Subcutaneous abdominal adipose tissue (tissue), 5 donors: Measurements from ENCODE around the gene PRKCA.
"Not testable (repeated sequence)": the region's sequence is repeated elsewhere in the genome, so short reads cannot be mapped to it uniquely, and the experiment has no call there.

ENCODE experiments used
- H3K27ac ChIP-seq: one replicate; pipeline ENCODE4 v1.7.0; 2013; ENCODE audit warnings: low read depth, mild to moderate bottlenecking, inconsistent platforms, low read length, moderate library complexity
- H3K27me3 ChIP-seq, 5 donors: one replicate each; pipeline ENCODE4 v1.7.0; 2013; ENCODE audit warnings: low read length in 5 of 5, inconsistent platforms in 1 of 5; ENCODE audit not compliant: control insufficient read depth in 5 of 5, insufficient read depth in 4 of 5
- H3K36me3 ChIP-seq, 5 donors: one replicate each; pipeline ENCODE4 v1.7.0; 2013; ENCODE audit warnings: low read length in 5 of 5; ENCODE audit not compliant: control insufficient read depth in 5 of 5, insufficient read depth in 5 of 5
- H3K4me1 ChIP-seq, 5 donors: one replicate each; pipeline ENCODE4 v1.7.0; 2013; ENCODE audit warnings: low read length in 5 of 5, mild to moderate bottlenecking in 3 of 5, moderate library complexity in 1 of 5; ENCODE audit not compliant: control insufficient read depth in 5 of 5, insufficient read depth in 5 of 5
- H3K4me3 ChIP-seq, 5 donors: one replicate each; pipeline ENCODE4 v1.7.0; 2013; ENCODE audit warnings: low read length in 5 of 5, low read depth in 1 of 5
- H3K9ac ChIP-seq, 5 donors: one replicate each; pipeline ENCODE4 v1.7.0; 2013; ENCODE audit warnings: low read length in 5 of 5, mild to moderate bottlenecking in 4 of 5, moderate library complexity in 3 of 5
- H3K9me3 ChIP-seq, 5 donors: one replicate each; pipeline ENCODE4 v1.7.0; 2013; ENCODE audit warnings: low read length in 5 of 5; ENCODE audit not compliant: control insufficient read depth in 5 of 5
- donor health status: healthy.
- donor health status: healthy.
- donor health status: healthy.
- donor health status: healthy.
- donor health status: healthy.

PRKCA gene

GRCh38 chr17:66489576-66489975, 187.2 kb downstream of the PRKCA start:
- H3K9ac ChIP-seq, H3K9me3 ChIP-seq, H3K4me1 ChIP-seq, H3K27me3 ChIP-seq, H3K4me3 ChIP-seq, H3K27ac ChIP-seq, H3K36me3 ChIP-seq: not testable (repeated sequence)

- Histone ChIP-seq H3K4me1 (peaks cover 0 to 8% (median 0%) of the 10 kb centered on the region in 5 donors), H3K27ac (no peak overlapping the region), H3K9me3 (no peaks in the 10 kb centered on the region), H3K4me3 (no peak overlapping the region), H3K9ac (no peak overlapping the region), H3K36me3 (no peaks in the 10 kb centered on the region), H3K27me3 (no peaks in the 10 kb centered on the region)
Measured at GRCh38 chr17:66491213-66491612, 188.8 kb downstream of the PRKCA start.

- H3K36me3 ChIP-seq = no peaks in the 10 kb centered on the region
- H3K9ac ChIP-seq = no peak overlapping the region
- no peak overlapping the region for H3K27ac ChIP-seq
- peaks cover 0 to 8% (median 0%) of the 10 kb centered on the region in 5 donors for H3K4me1 ChIP-seq
- no peaks in the 10 kb centered on the region for H3K27me3 ChIP-seq
- no peaks in the 10 kb centered on the region for H3K9me3 ChIP-seq
- no peak overlapping the region for H3K4me3 ChIP-seq
Measured at GRCh38 chr17:66491665-66492064, 189.3 kb downstream of the PRKCA start.

GRCh38 chr17:66492080-66492479, 189.7 kb downstream of the PRKCA start:
- Histone ChIP-seq H3K9ac (no peak overlapping the region), H3K4me3 (no peak overlapping the region), H3K4me1 (peaks cover 0 to 8% (median 0%) of the 10 kb centered on the region in 5 donors), H3K27ac (no peak overlapping the region), H3K36me3 (no peaks in the 10 kb centered on the region), H3K27me3 (no peaks in the 10 kb centered on the region), H3K9me3 (no peaks in the 10 kb centered on the region)

GRCh38 chr17:66492561-66493005, 190.2 kb downstream of the PRKCA start:
- no peak overlapping the region for H3K27ac ChIP-seq
- H3K27me3 ChIP-seq = no peaks in the 10 kb centered on the region
- H3K9ac ChIP-seq = no peak overlapping the region
- H3K9me3 ChIP-seq = no peaks in the 10 kb centered on the region
- no peak overlapping the region for H3K4me3 ChIP-seq
- no peaks in the 10 kb centered on the region for H3K36me3 ChIP-seq
- peaks cover 0 to 8% (median 0%) of the 10 kb centered on the region in 5 donors for H3K4me1 ChIP-seq

GRCh38 chr17:66493283-66494019, 191.0 kb downstream of the PRKCA start:
- no peaks in the 10 kb centered on the region for H3K27me3 ChIP-seq
- no peak overlapping the region for H3K27ac ChIP-seq
- no peak overlapping the region for H3K9ac ChIP-seq
- no peaks in the 10 kb centered on the region for H3K9me3 ChIP-seq
- H3K4me3 ChIP-seq = no peak overlapping the region
- no peaks in the 10 kb centered on the region for H3K36me3 ChIP-seq
- peaks cover 0 to 8% (median 0%) of the 10 kb centered on the region in 5 donors for H3K4me1 ChIP-seq

GRCh38 chr17:66494023-66494803, 191.8 kb downstream of the PRKCA start:
- no peaks in the 10 kb centered on the region for H3K27me3 ChIP-seq
- no peak overlapping the region for H3K4me3 ChIP-seq
- peaks cover 0 to 8% (median 0%) of the 10 kb centered on the region in 5 donors for H3K4me1 ChIP-seq
- H3K9ac ChIP-seq = no peak overlapping the region
- no peaks in the 10 kb centered on the region for H3K36me3 ChIP-seq
- no peak overlapping the region for H3K27ac ChIP-seq
- no peaks in the 10 kb centered on the region for H3K9me3 ChIP-seq

GRCh38 chr17:66495035-66495434, 192.6 kb downstream of the PRKCA start:
- no peaks in the 10 kb centered on the region for H3K9me3 ChIP-seq
- no peaks in the 10 kb centered on the region for H3K27me3 ChIP-seq
- H3K27ac ChIP-seq = no peak overlapping the region
- H3K9ac ChIP-seq = no peak overlapping the region
- H3K4me3 ChIP-seq = no peak overlapping the region
- H3K4me1 ChIP-seq = peaks cover 0 to 8% (median 0%) of the 10 kb centered on the region in 5 donors
- H3K36me3 ChIP-seq = no peaks in the 10 kb centered on the region

- H3K36me3 ChIP-seq = no peaks in the 10 kb centered on the region
- H3K4me1 ChIP-seq = peaks cover 0 to 8% (median 0%) of the 10 kb centered on the region in 5 donors
- no peaks in the 10 kb centered on the region for H3K27me3 ChIP-seq
- H3K9ac ChIP-seq = no peak overlapping the region
- no peaks in the 10 kb centered on the region for H3K9me3 ChIP-seq
- no peak overlapping the region for H3K27ac ChIP-seq
- no peak overlapping the region for H3K4me3 ChIP-seq
Measured at GRCh38 chr17:66496306-66496705, 193.9 kb downstream of the PRKCA start.

GRCh38 chr17:66498580-66498979, 196.2 kb downstream of the PRKCA start:
- Histone ChIP-seq H3K27me3 (no peaks in the 10 kb centered on the region), H3K4me3 (no peak overlapping the region), H3K27ac (no peak overlapping the region), H3K4me1 (peaks cover 0 to 7% (median 0%) of the 10 kb centered on the region in 5 donors), H3K9ac (no peak overlapping the region), H3K9me3 (no peaks in the 10 kb centered on the region), H3K36me3 (no peaks in the 10 kb centered on the region)
